Large intestine (tissue), 3 donors: Measurements from ENCODE around the gene RECQL. TPM values are rescaled to one million over a fixed set of nuclear protein-coding genes. Genes with fewer than 3 reads are reported as not detected.
"Not testable (repeated sequence)": the region's sequence is repeated elsewhere in the genome, so short reads cannot be mapped to it uniquely, and the experiment has no call there.

Experiments used
- DNase-seq, 2 donors: peaks; one replicate each; pipeline versions ENCODE4 v3.0.0 to v3.0.0-alpha.2; 2013
- H3K27ac ChIP-seq: one replicate; pipeline ENCODE4 v1.5.1; 2013; ENCODE audit warnings: low read length
- H3K27me3 ChIP-seq: 2 replicates; pipeline ENCODE4 v1.6.1; 2013; ENCODE audit warnings: low read length; ENCODE audit not compliant: control insufficient read depth, insufficient read depth
- H3K36me3 ChIP-seq: 2 replicates; pipeline ENCODE4 v1.6.1; 2013; ENCODE audit warnings: low read length; ENCODE audit not compliant: control insufficient read depth, insufficient read depth
- H3K4me1 ChIP-seq: one replicate; pipeline ENCODE4 v1.6.1; 2013; ENCODE audit warnings: low read length; ENCODE audit not compliant: control insufficient read depth, insufficient read depth
- H3K4me3 ChIP-seq: one replicate; pipeline ENCODE4 v1.5.1; 2013; ENCODE audit warnings: low read length
- H3K9me3 ChIP-seq: one replicate; pipeline ENCODE4 v1.6.1; 2013; ENCODE audit warnings: mild to moderate bottlenecking, low read depth, low read length, moderate library complexity; ENCODE audit not compliant: control insufficient read depth
- WGBS: methylation state at CpG from one replicate; pipeline ENCODE4 v1.1.5; 2013; ENCODE audit warnings: low lambda C conversion rate; ENCODE audit not compliant: insufficient coverage; 5-methylcytosine and 5-hydroxymethylcytosine counted together
- polyA plus RNA-seq: library from polyadenylated mRNA; unstranded; fragments of 120-200 nt; gene quantifications from one replicate; pipeline ENCODE4 v1.2.1, GENCODE V29; 2013

RECQL gene
- polyA plus RNA-seq, 1 donor: 22.3 TPM

- Histone ChIP-seq H3K4me3 (no peak overlapping the region), H3K36me3 (peaks cover 16% of the 10 kb centered on the region), H3K27ac (no peak overlapping the region), H3K27me3 (no peaks in the 10 kb centered on the region), H3K9me3 (no peaks in the 10 kb centered on the region), H3K4me1 (no peaks in the 10 kb centered on the region)
- no peak for DNase-seq
- WGBS: 80% methylated on average over 1 of the region's 2 CpGs
Measured at GRCh38 chr12:21471294-21471693, 30.1 kb downstream of the RECQL start.

GRCh38 chr12:21467334-21467733, 34.1 kb downstream of the RECQL start:
- not testable (repeated sequence) for H3K4me3 ChIP-seq, H3K27ac ChIP-seq, H3K4me1 ChIP-seq, H3K9me3 ChIP-seq, DNase-seq, H3K27me3 ChIP-seq
- H3K36me3 ChIP-seq: peaks cover 22% of the 10 kb centered on the region
- no CpG with 5 or more reads among the region's 2 CpGs for WGBS

GRCh38 chr12:21459474-21459873, 42.0 kb downstream of the RECQL start:
- Histone ChIP-seq H3K27ac (no peak overlapping the region), H3K4me1 (no peaks in the 10 kb centered on the region), H3K36me3 (peaks cover 51% of the 10 kb centered on the region), H3K4me3 (no peak overlapping the region), H3K27me3 (no peaks in the 10 kb centered on the region), H3K9me3 (no peaks in the 10 kb centered on the region)
- no peak for DNase-seq
- no CpG with 5 or more reads among the region's 2 CpGs for WGBS

- Histone ChIP-seq H3K4me1 (no peaks in the 10 kb centered on the region), H3K27ac (no peak overlapping the region), H3K4me3 (no peak overlapping the region), H3K27me3 (no peaks in the 10 kb centered on the region), H3K9me3 (no peaks in the 10 kb centered on the region), H3K36me3 (peaks cover 42% of the 10 kb centered on the region)
- no CpG with 5 or more reads among the region's 7 CpGs for WGBS
- no peak for DNase-seq
Measured at GRCh38 chr12:21456291-21456780, 45.1 kb downstream of the RECQL start.

GRCh38 chr12:21453312-21453852, 48.1 kb downstream of the RECQL start:
- Histone ChIP-seq H3K27me3 (no peaks in the 10 kb centered on the region), H3K27ac (no peak overlapping the region), H3K9me3 (no peaks in the 10 kb centered on the region), H3K4me3 (no peak overlapping the region), H3K4me1 (no peaks in the 10 kb centered on the region), H3K36me3 (peaks cover 33% of the 10 kb centered on the region)
- WGBS: 100% methylated on average over 3 of the region's 4 CpGs
- no peak for DNase-seq

GRCh38 chr12:21451529-21451928, 49.9 kb downstream of the RECQL start:
- H3K27me3 ChIP-seq: no peaks in the 10 kb centered on the region
- H3K27ac ChIP-seq: no peak overlapping the region
- no peak for DNase-seq
- WGBS: 0% methylated on average over 1 of the region's 1 CpG
- H3K9me3 ChIP-seq: no peaks in the 10 kb centered on the region
- no peaks in the 10 kb centered on the region for H3K4me1 ChIP-seq
- peaks cover 28% of the 10 kb centered on the region for H3K36me3 ChIP-seq
- H3K4me3 ChIP-seq: no peak overlapping the region

GRCh38 chr12:21444193-21445146, 57.0 kb downstream of the RECQL start:
- Histone ChIP-seq H3K27ac (no peak overlapping the region), H3K27me3 (no peaks in the 10 kb centered on the region), H3K4me1 (peaks cover 7% of the 10 kb centered on the region), H3K4me3 (no peak overlapping the region), H3K36me3 (peaks cover 26% of the 10 kb centered on the region), H3K9me3 (no peaks in the 10 kb centered on the region)
- peak in 1 of 2 donors; percentile 12 for DNase-seq

- no peak overlapping the region for H3K27ac ChIP-seq
Measured at GRCh38 chr12:21439347-21439746, 62.1 kb downstream of the RECQL start.

GRCh38 chr12:21438643-21439042, 62.8 kb downstream of the RECQL start:
- no peak for DNase-seq
- Histone ChIP-seq H3K27ac (no peak overlapping the region), H3K9me3 (no peaks in the 10 kb centered on the region), H3K4me3 (peak overlapping the region; percentile 90), H3K36me3 (peaks cover 12% of the 10 kb centered on the region), H3K4me1 (peaks cover 3% of the 10 kb centered on the region), H3K27me3 (peaks cover 10% of the 10 kb centered on the region)
- 89% methylated on average over 4 of the region's 5 CpGs for WGBS

More at GRCh38 chr12:21439347-21439746, 62.1 kb downstream of the RECQL start:
- Histone ChIP-seq H3K4me1 (peaks cover 7% of the 10 kb centered on the region), H3K27me3 (peaks cover 8% of the 10 kb centered on the region), H3K36me3 (peaks cover 12% of the 10 kb centered on the region), H3K4me3 (no peak overlapping the region), H3K9me3 (no peaks in the 10 kb centered on the region)
- DNase-seq: no peak
- 100% methylated on average over 1 of the region's 3 CpGs for WGBS

- Histone ChIP-seq H3K27me3 (peaks cover 20% of the 10 kb centered on the region), H3K9me3 (no peaks in the 10 kb centered on the region), H3K4me1 (no peaks in the 10 kb centered on the region), H3K4me3 (no peak overlapping the region), H3K36me3 (no peaks in the 10 kb centered on the region), H3K27ac (no peak overlapping the region)
- DNase-seq: no peak
- 60% methylated on average over 1 of the region's 2 CpGs for WGBS
Measured at GRCh38 chr12:21434699-21435098, 66.7 kb downstream of the RECQL start.
